ENCODE data around the gene HPCA. TPM values are rescaled to one million over a fixed set of nuclear protein-coding genes. Genes with fewer than 3 reads are reported as not detected.

The HPCA gene
- total RNA-seq, 1 donor from 2014 or later = not detected

DNA sequence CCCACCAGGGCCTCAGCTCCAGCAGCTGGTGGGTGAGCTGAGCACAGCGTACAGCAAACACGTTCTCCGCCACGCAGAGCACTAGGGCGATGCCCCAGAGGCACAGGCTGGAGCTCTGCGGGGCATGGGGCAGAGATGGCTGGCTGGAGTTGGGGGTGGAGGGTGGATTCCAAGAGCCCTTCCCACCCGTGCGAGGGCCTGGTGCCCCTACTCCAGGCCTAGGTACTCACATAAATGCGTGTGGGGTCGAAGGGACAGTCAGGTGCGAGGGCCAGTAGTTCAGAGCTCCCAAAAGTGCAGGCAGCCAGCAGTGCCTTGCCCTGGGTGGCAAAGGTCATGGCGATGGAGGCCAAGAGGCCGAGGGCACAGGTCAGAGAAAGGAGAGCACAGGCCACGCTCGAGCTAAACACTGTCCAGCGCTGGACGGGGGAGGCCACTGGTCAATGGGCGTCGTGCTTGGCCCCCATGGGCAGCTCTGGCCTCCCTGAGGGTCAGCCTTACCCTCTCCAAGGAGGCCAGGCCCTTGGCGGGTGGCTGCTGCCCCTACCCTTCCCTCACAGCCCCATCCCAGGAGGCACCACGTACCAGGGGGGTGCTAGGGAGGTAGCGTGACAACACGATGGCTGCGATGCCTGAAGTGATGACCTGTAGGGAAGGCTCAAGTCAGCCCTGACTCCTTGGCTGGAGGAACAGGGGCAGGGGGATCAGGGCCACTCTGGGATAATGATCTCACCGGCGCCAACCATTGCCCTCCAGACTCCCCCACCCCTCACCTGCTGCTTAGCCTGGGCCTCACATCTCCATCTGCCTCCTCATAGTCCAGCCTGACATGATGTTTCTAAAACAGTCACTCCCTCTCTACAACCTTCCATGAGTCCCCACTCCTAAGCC, 9.3 kb downstream of the HPCA start:
- TF ChIP-seq, protein P1, sequence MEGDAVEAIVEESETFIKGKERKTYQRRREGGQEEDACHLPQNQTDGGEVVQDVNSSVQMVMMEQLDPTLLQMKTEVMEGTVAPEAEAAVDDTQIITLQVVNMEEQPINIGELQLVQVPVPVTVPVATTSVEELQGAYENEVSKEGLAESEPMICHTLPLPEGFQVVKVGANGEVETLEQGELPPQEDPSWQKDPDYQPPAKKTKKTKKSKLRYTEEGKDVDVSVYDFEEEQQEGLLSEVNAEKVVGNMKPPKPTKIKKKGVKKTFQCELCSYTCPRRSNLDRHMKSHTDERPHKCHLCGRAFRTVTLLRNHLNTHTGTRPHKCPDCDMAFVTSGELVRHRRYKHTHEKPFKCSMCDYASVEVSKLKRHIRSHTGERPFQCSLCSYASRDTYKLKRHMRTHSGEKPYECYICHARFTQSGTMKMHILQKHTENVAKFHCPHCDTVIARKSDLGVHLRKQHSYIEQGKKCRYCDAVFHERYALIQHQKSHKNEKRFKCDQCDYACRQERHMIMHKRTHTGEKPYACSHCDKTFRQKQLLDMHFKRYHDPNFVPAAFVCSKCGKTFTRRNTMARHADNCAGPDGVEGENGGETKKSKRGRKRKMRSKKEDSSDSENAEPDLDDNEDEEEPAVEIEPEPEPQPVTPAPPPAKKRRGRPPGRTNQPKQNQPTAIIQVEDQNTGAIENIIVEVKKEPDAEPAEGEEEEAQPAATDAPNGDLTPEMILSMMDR (IDR thresholded peaks at IDR 0.05; ENCODE audit: unreplicated experiment) = no peak
- no peak for DNase-seq (ENCODE audit: low spot score)
- Mint-ChIP-seq H3K4me1 (ENCODE audit: unreplicated experiment) (peaks cover 8% of the 10 kb centered on the region), H3K27me3 (ENCODE audit: unreplicated experiment) (peaks cover 24% of the 10 kb centered on the region), H3K36me3 (ENCODE audit: low read depth, unreplicated experiment) (peaks cover 8% of the 10 kb centered on the region), H3K4me3 (ENCODE audit: unreplicated experiment) (no peak overlapping the region), H3K27ac (ENCODE audit: unreplicated experiment) (no peak overlapping the region), H3K9me3 (ENCODE audit: unreplicated experiment) (no peaks in the 10 kb centered on the region)

DNA sequence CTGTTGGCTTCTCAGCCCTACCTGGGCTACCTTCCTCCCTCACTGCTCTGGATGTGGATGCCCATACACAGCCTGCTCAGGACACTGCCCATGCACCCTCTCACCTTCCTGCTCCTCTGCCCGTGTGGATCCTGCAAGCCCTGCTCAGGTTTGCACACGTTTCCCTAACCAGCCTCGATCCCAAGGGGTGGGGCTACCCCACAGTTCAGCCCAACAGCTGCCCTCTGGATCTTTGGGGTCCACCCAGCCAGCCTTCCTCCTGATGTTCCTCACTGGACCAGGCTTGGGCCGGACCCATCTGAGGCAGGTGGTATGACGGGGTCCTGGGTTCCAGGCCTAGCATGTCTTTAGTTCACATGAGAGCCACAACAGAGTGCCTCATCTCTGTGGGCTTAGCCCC, 10.2 kb downstream of the HPCA start:
- Mint-ChIP-seq H3K27me3 (ENCODE audit: unreplicated experiment) (peaks cover 20% of the 10 kb centered on the region), H3K4me3 (ENCODE audit: unreplicated experiment) (no peak overlapping the region), H3K9me3 (ENCODE audit: unreplicated experiment) (no peaks in the 10 kb centered on the region), H3K4me1 (ENCODE audit: unreplicated experiment) (peaks cover 8% of the 10 kb centered on the region), H3K36me3 (ENCODE audit: low read depth, unreplicated experiment) (peaks cover 8% of the 10 kb centered on the region), H3K27ac (ENCODE audit: unreplicated experiment) (no peak overlapping the region)
- DNase-seq (ENCODE audit: low spot score) = no peak
- TF ChIP-seq, protein P1 (IDR thresholded peaks at IDR 0.05; ENCODE audit: unreplicated experiment) = no peak

DNA sequence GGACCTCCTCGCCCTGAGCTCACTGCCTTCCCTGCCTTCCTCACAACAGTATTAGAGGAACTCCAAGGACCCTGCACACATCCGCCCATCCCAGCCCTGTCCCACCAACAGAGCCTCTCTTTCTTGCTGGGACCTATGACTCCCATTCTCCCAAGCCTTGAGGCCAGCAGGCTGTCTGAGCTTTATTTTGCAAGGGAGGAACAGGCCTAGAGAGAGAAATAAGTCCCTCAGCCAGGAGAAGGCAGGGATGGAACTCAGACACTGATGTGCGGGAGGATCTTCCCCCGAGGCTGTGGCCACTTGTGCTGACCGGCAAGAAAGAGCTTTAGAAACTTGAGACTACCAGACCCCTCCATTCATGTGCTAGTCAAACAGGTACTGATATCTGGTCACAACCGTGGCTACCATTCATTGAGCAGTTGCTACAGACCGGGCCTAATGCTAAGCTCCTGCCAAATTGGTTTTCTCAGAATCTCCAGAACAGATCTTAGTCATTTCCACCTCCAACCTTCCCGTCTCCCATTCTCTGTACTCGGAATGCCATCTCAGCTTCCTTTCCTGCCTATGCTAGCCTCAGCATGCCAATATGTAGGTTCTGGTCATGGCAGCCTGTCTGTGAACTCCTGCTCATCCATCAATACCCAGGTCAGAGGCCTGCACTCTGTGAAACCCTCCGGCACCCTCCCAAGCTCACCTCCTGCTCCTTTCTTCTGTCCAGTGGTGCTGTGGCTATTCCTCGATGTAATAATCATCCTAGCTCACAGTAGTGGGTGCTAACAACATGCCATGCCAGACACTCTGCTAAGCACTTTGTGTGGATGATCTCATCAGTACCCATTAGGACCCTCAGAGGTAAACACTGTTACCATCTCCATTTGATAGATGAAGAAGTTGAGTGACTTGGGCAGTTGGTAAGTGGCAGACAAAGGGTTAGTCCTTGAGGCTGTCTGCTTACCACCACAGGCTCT, 11.1 kb downstream of the HPCA start:
- DNase-seq (ENCODE audit: low spot score) = no peak
- H3K4me3 Mint-ChIP-seq (ENCODE audit: unreplicated experiment) = no peak overlapping the region

GRCh38 chr1:32898056-32898455, 11.8 kb downstream of the HPCA start:
- Mint-ChIP-seq H3K27me3 (ENCODE audit: unreplicated experiment) (peaks cover 15% of the 10 kb centered on the region), H3K27ac (ENCODE audit: unreplicated experiment) (no peak overlapping the region), H3K36me3 (ENCODE audit: low read depth, unreplicated experiment) (no peaks in the 10 kb centered on the region), H3K9me3 (ENCODE audit: unreplicated experiment) (no peaks in the 10 kb centered on the region), H3K4me3 (ENCODE audit: unreplicated experiment) (no peak overlapping the region), H3K4me1 (ENCODE audit: unreplicated experiment) (peaks cover 2% of the 10 kb centered on the region)
- TF ChIP-seq, protein P1 (IDR thresholded peaks at IDR 0.05; ENCODE audit: unreplicated experiment) = no peak
- no peak for DNase-seq (ENCODE audit: low spot score)

More for the DNA sequence above, 11.1 kb downstream of the HPCA start:
- H3K9me3 Mint-ChIP-seq (ENCODE audit: unreplicated experiment) = no peaks in the 10 kb centered on the region
- H3K4me1 Mint-ChIP-seq (ENCODE audit: unreplicated experiment) = peaks cover 5% of the 10 kb centered on the region
- H3K27me3 Mint-ChIP-seq (ENCODE audit: unreplicated experiment) = peaks cover 19% of the 10 kb centered on the region
- peaks cover 2% of the 10 kb centered on the region for H3K36me3 Mint-ChIP-seq (ENCODE audit: low read depth, unreplicated experiment)
- no peak overlapping the region for H3K27ac Mint-ChIP-seq (ENCODE audit: unreplicated experiment)
- TF ChIP-seq, protein P1 (IDR thresholded peaks at IDR 0.05; ENCODE audit: unreplicated experiment) = no peak
